HCT116 (cell line): ENCODE data around the gene AOC2.

Experiments used
- EZH2 ChIP-seq: fragments of 200-600 bp; sonication (generic); IDR thresholded peaks from 2 replicates; pipeline ENCODE4 v1.6.1; 2017; ENCODE audit warnings: antibody characterized with exemption, mixed run types
- EZH2phosphoT487 ChIP-seq: fragments of 200-600 bp; IDR thresholded peaks from 2 replicates; pipeline ENCODE4 v1.6.1; 2018; ENCODE audit warnings: antibody characterized with exemption, borderline replicate concordance
- POLR2A ChIP-seq: IDR thresholded peaks from 2 replicates; pipeline ENCODE4 v1.7.0; 2011; ENCODE audit warnings: borderline replicate concordance; ENCODE audit not compliant: insufficient read depth, insufficient read length; ENCODE audit errors: extremely low read depth
- POLR2AphosphoS5 ChIP-seq: IDR thresholded peaks from 2 replicates; pipeline ENCODE4 v1.6.1; 2011; ENCODE audit warnings: mild to moderate bottlenecking, low read depth, low read length, moderate library complexity
- SIN3A ChIP-seq: IDR thresholded peaks from 2 replicates; pipeline ENCODE4 v1.6.1; 2012; ENCODE audit warnings: low read depth
- SP1 ChIP-seq: IDR thresholded peaks from 2 replicates; pipeline ENCODE4 v1.6.1; 2012; ENCODE audit warnings: low read depth
- TCF7L2 ChIP-seq: IDR thresholded peaks from 2 replicates; pipeline ENCODE4 v1.7.0; 2011; ENCODE audit warnings: borderline replicate concordance, inconsistent platforms; ENCODE audit not compliant: insufficient read depth, insufficient read length; ENCODE audit errors: extremely low read depth
- TF ChIP-seq, protein P1 (sequence below): IDR thresholded peaks from 2 replicates; pipeline ENCODE4 v1.6.1; 2012; ENCODE audit warnings: low read depth
- TF ChIP-seq, protein P2 (sequence below), 3 experiments: fragments of 200-600 bp in 1 of 3; sonication (generic) in 1 of 3; IDR thresholded peaks in 2 of 3; conservative IDR thresholded peaks in 1 of 3; 2 replicates each; pipeline ENCODE4 v1.5.1; 2012 to 2017; ENCODE audit warnings: low read depth in 2 of 3, low read length in 2 of 3, antibody characterized with exemption in 1 of 3, borderline replicate concordance in 1 of 3, control low read depth in 1 of 3, mild to moderate bottlenecking in 1 of 3, mixed read lengths in 1 of 3, mixed run types in 1 of 3, moderate library complexity in 1 of 3; ENCODE audit not compliant: insufficient read depth in 1 of 3

DNA sequence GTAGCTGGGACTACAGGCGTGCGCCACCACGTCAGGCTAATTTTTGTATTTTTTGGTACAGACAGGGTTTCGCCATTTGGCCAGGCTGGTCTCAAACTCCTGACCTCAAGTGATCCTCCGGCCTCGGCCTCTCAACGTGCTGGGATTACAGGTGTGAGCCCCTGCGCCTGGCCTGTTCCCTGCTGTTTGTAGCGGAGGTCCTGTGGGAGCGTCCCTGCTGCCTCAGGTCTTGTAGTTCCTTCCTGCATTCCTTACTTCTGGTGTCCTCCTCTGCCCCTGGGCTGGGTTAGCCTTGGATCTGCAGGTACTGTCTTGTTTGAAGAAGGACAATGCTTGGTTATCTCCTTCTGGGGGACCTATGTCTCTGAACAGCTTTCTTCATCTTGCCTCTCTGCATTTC lies 32.7 kb downstream of the AOC2 start:
- no peak for TF ChIP-seq TCF7L2
- TF ChIP-seq, protein P1, sequence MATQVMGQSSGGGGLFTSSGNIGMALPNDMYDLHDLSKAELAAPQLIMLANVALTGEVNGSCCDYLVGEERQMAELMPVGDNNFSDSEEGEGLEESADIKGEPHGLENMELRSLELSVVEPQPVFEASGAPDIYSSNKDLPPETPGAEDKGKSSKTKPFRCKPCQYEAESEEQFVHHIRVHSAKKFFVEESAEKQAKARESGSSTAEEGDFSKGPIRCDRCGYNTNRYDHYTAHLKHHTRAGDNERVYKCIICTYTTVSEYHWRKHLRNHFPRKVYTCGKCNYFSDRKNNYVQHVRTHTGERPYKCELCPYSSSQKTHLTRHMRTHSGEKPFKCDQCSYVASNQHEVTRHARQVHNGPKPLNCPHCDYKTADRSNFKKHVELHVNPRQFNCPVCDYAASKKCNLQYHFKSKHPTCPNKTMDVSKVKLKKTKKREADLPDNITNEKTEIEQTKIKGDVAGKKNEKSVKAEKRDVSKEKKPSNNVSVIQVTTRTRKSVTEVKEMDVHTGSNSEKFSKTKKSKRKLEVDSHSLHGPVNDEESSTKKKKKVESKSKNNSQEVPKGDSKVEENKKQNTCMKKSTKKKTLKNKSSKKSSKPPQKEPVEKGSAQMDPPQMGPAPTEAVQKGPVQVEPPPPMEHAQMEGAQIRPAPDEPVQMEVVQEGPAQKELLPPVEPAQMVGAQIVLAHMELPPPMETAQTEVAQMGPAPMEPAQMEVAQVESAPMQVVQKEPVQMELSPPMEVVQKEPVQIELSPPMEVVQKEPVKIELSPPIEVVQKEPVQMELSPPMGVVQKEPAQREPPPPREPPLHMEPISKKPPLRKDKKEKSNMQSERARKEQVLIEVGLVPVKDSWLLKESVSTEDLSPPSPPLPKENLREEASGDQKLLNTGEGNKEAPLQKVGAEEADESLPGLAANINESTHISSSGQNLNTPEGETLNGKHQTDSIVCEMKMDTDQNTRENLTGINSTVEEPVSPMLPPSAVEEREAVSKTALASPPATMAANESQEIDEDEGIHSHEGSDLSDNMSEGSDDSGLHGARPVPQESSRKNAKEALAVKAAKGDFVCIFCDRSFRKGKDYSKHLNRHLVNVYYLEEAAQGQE = no peak
- TF ChIP-seq, protein P2, sequence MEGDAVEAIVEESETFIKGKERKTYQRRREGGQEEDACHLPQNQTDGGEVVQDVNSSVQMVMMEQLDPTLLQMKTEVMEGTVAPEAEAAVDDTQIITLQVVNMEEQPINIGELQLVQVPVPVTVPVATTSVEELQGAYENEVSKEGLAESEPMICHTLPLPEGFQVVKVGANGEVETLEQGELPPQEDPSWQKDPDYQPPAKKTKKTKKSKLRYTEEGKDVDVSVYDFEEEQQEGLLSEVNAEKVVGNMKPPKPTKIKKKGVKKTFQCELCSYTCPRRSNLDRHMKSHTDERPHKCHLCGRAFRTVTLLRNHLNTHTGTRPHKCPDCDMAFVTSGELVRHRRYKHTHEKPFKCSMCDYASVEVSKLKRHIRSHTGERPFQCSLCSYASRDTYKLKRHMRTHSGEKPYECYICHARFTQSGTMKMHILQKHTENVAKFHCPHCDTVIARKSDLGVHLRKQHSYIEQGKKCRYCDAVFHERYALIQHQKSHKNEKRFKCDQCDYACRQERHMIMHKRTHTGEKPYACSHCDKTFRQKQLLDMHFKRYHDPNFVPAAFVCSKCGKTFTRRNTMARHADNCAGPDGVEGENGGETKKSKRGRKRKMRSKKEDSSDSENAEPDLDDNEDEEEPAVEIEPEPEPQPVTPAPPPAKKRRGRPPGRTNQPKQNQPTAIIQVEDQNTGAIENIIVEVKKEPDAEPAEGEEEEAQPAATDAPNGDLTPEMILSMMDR (IDR thresholded peaks at IDR 0.05 in 2 of 3, conservative IDR thresholded peaks at IDR 0.05 in 1 of 3; ENCODE audit: borderline replicate concordance in 1 of 3, insufficient read depth in 1 of 3, low read depth in 2 of 3, low read length in 2 of 3) = no peak
- TF ChIP-seq SP1 = no peak
- no peak for TF ChIP-seq POLR2A
- no peak for TF ChIP-seq EZH2
- TF ChIP-seq SIN3A = no peak
- no peak for TF ChIP-seq POLR2AphosphoS5
- no peak for TF ChIP-seq EZH2phosphoT487
